ENCODE measurements around the gene EME2.

Gene EME2

GRCh38 chr16:1745181-1745899 lies 27.3 kb upstream of the EME2 start:
- DNase-seq (ENCODE audit: low read depth): peak; percentile 35

DNA sequence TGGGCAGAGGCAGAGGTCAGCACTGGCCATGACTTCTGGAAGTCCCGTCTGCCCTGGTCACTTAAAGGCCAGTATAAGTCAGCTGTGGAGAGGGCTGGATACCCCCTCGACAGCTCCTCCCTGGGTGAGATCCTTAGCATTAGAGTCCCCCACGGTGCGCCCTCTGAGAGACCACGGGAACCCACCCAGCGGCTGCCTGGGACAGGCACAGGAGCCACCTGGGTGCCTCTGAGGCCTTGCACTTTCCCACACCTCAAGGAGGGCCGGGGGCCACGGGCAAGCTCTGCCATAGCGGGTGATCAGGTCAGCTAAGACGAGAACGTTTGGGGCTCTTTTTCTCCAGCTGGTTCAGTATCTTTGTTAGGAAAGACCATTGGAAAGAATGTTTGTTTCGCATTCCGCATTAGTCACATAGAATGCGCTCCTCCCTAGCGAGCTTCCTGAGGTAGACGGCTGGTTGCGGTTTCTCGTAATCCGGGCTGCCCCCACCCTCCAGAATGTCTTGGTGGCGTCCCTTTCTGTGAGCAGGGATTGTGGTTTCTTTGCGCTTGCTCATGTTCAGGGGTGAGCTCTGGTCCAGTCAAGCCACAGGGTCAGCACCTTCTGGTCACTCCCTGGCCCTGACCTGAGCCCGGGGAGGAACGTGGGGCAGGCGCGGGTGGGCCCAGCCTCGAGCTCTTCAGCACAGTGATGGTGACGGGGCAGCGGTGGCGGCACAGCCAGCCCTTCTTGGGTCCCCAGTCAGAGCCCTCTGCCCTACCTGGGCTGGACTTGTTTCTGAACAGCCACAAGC lies 26.5 kb upstream of the EME2 start:
- peak; percentile 56 for DNase-seq (ENCODE audit: low read depth)

- DNase-seq (ENCODE audit: low read depth): no peak
Measured at GRCh38 chr16:1746693-1747195, 25.9 kb upstream of the EME2 start.

DNA sequence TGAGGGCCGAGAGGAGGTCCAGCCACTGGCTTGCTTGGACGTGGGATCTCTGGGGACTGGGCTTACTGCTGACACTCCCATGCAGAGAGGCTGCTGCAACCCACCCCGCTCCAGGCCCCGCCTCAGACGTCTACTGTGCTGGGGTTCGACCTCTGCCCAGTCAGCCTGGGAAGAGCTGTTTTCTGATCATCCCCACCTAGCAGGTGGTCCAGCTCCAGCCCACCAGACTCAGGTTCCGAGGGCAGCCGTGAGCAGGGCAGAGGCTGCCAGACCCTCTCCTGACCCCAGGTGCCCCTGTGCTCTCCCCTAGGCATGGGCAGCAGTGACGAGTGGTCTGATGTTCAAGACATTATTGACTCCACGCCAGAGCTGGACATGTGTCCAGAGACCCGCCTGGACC lies 24.7 kb upstream of the EME2 start:
- no peak for DNase-seq (ENCODE audit: low read depth)

GRCh38 chr16:1749152-1750117 lies 23.2 kb upstream of the EME2 start:
- DNase-seq (ENCODE audit: low read depth): no peak

GRCh38 chr16:1751946-1752345 lies 20.7 kb upstream of the EME2 start:
- DNase-seq (ENCODE audit: low read depth): no peak

- no peak for DNase-seq (ENCODE audit: low read depth)
Measured at GRCh38 chr16:1752853-1753252, 19.8 kb upstream of the EME2 start.

DNA sequence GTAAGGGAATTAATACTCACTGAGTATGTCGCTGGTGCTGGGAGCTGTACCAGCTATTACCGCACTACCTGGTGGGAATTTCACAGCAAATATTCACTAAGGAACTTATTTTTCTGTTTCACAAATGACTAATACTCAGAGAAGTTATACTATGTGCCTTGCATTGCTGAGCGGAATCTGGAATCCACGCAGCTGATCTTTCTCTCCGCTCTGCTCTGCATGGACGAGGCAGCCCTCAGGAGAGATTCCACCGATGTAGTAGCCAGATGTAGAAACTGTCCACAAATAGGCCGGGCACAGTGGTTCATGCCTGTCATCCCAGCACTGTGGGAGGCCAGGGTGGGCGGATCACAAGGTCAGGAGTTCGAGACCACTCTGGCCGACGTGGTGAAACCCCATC lies 18.4 kb upstream of the EME2 start:
- DNase-seq (ENCODE audit: low read depth): no peak

GRCh38 chr16:1757714-1758461 lies 14.7 kb upstream of the EME2 start:
- no peak for DNase-seq (ENCODE audit: low read depth)

GRCh38 chr16:1758923-1759322 lies 13.7 kb upstream of the EME2 start:
- DNase-seq (ENCODE audit: low read depth): no peak

DNA sequence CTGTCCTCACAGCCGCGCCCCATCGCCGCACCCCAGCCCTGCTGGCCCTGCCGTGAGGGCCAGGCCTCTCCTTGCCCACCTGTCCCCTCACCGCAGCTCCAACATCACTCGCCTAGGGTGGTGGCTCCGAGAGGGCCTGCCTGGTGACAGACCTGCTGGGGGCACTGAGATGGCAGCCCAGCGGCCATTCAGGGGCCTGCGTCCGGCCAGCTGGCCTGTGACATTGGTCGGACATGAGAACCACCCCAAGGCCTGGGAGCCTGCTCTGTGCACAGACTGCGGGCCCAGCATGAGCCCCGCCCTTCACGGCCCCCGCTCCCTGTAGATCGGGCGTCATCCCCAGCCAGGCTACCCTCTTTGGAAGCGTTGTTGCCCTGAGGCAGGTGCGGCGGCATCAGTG lies 13.1 kb upstream of the EME2 start:
- DNase-seq (ENCODE audit: low read depth): no peak

- no peak for DNase-seq (ENCODE audit: low read depth)
Measured at GRCh38 chr16:1760911-1761310, 11.7 kb upstream of the EME2 start.

GRCh38 chr16:1761751-1762150 lies 10.9 kb upstream of the EME2 start:
- DNase-seq (ENCODE audit: low read depth): no peak

- DNase-seq (ENCODE audit: low read depth): no peak
Measured at GRCh38 chr16:1762196-1762878, 10.3 kb upstream of the EME2 start.

- no peak for DNase-seq (ENCODE audit: low read depth)
Measured at GRCh38 chr16:1762879-1763520, 9.6 kb upstream of the EME2 start.

DNA sequence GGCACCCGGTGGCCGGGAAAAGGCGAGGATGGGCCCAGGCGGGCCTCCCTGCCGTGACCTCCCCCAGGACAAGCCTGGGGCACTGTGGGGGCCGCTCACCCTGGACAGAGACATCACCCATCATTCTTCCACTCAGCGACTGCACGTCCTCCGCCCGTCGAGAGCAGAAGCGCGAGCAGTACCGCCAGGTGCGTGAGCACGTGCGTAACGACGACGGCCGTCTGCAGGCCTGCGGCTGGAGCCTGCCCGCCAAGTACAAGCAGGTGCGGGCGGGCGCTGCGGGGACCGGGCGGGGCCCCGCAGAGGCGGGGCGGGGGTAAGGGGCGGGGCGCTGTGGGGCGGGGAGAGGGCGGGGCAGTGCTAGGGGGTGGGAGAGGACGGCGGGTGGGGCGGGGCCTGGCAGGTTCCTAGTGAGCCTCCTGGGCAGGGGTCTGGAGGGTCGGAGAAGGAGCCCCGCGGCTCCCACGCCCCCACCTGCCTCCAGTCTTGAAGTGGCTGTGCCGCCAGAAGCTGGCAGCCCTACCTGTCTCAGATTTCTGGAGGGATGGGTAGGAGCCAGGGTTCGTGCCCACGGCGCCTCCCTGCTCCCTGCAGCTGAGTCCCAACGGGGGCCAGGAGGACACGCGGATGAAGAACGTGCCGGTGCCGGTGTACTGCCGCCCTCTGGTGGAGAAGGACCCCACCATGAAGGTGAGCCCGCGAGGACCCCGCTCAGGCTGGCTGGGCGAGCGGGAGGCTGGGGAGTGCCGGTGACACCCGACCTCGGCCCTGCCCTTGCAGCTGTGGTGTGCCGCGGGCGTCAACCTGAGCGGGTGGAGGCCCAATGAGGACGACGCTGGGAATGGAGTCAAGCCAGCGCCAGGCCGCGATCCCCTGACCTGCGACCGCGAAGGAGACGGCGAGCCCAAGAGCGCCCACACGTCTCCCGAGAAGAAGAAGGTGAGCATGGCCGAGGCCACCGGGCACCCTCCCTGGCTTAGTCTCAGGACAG lies 8.8 kb upstream of the EME2 start:
- no peak for DNase-seq (ENCODE audit: low read depth)

- no peak for DNase-seq (ENCODE audit: low read depth)
Measured at GRCh38 chr16:1764971-1765370, 7.6 kb upstream of the EME2 start.

DNA sequence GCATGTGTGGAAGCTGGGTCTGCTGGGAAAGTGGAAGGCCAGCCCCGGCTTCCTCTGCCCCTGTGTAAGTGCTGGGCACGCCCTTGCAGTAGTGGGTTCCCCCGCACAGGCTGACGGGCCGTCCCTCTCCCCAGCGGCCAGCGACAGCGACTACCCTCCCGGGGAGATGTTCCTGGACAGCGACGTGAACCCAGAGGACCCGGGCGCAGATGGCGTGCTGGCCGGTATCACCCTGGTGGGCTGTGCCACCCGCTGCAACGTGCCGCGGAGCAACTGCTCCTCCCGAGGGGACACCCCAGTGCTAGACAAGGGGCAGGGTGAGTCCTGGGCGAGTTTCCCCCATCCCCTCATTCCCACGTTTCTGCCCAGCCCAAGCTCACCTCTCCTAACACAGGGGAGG lies 6.8 kb upstream of the EME2 start:
- no peak for DNase-seq (ENCODE audit: low read depth)

DNA sequence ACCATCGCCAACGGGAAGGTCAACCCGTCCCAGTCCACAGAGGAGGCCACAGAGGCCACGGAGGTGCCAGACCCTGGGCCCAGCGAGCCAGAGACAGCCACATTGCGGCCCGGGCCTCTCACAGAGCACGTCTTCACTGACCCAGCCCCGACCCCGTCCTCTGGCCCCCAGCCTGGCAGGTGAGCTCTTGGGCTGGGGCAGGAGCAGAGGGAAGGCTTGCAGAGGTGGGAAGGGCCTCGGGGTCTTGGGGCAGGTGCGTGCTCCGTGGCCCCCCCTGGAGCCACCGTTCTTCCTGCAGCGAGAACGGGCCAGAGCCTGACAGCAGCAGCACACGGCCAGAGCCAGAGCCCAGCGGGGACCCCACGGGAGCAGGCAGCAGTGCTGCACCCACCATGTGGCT lies 6.4 kb upstream of the EME2 start:
- no peak for DNase-seq (ENCODE audit: low read depth)
